MM.1S (cell line): Measurements from ENCODE around the gene KATNBL1.

Experiments
- CTCF ChIP-seq: fragments of 300-600 bp; sonication (generic); IDR thresholded peaks from 2 replicates; pipeline ENCODE4 v1.5.1; 2016; ENCODE audit warnings: antibody characterized with exemption, low read length, mixed read lengths
- EZH2phosphoT487 ChIP-seq: fragments of 300-600 bp; sonication (generic); IDR thresholded peaks from 2 replicates; pipeline ENCODE4 v1.6.1; 2018; ENCODE audit warnings: antibody characterized with exemption, low read length

GRCh38 chr15:34114739-34115138 lies 95.2 kb downstream of the KATNBL1 start:
- no peak for TF ChIP-seq CTCF
- TF ChIP-seq EZH2phosphoT487 = no peak
